HG02981 (cell line): ENCODE measurements around the gene SLC1A7.

ENCODE experiments used
- ATAC-seq: cut with Tn5 transposase; IDR thresholded peaks from one replicate; pipeline ENCODE4 v1.9.1; 2021; ENCODE audit warnings: mild to moderate bottlenecking, moderate library complexity; ENCODE audit not compliant: unreplicated experiment

SLC1A7 gene

DNA sequence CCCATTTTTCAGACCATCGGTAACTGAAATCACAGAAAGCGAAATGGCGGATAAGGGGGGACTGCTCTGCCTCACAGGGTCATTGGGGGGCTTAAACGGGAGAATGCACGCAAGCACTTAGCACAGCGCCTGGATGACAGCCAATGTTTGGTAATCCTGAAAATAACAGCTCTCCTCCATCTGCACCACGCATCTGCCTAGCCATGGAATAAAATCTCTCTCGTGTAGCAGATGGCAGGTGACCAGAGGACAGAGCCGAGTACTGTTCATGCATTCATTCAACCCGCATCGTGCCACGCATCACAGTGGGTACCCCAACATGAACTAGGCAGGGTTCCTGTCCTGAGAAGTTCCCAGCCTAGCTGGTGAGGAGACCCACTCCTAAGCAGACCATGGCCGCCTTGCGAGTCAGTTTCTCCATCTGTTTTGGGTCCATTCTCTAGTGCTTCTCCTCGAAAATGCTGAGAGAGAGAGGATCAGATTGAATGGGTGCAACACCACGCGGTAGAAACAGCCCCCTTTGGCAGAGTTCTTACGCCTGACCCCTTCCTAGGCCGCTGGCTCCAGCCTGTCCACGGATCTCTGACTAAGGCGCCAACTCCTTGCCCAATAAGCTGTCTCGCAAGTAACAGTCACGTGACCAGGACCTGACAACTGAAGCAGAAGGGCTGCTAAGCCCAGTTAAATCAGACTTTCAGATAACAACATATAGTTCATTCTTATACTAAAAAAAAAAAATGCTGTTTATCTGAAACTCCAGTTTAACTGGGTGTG is 7.3 kb downstream of the SLC1A7 start:
- ATAC-seq: no peak

DNA sequence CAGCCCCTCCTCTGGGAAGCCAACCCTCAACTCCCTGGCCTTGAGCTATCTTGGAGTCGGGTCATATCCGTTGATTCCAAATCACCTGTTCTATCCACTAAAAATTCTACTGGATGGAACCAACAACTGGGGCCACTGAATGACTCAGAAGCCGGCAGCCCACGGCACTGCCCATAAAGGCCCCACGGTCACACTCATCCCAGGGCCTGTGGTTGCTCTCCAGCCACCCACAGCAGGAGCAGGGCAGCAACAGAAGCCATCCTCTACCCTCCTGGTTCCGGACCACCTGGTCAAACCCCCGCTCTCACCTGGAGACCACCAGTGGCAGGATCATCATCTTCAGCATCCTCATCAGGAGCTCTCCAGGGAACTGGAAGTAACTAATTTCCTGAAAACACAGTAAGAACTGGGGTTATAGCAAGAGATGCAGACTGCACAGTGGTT is 8.4 kb downstream of the SLC1A7 start:
- ATAC-seq: no peak

DNA sequence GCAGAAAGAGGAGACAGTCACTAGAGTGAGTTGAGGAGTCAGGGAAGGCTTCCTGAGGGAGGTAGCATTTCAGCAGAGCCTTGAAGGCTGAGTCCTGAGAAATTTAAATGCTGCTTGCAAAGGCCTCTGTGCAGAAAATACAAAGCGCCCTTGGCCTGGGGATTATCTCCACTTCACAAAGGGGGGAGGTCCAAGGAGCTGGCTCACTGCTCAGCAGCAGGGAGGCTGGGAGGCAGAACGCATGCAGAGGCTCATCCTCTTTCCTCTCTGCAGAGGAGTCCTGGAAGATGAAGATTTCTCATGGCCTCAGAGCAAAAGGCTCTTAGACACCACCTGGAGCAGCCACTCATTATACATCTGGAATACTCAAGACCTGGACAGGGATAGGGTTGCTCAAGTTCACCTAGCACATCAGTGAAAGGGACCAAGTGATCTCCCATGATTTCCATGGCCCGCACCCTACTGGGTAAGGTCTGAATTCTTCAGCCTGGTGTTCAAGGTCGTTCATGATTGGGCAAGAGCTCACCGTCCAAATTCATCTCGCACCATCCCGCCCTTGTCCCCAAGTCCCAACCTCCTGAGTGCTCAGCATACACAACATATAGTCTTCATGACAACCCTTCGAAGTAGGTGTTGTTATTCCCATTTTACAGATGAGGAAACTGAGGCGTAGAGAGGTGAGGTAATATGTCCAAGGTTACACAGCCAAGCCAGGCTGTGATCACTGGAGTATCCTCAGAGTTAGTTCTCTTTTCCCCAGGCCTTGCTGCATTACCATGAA is 9.0 kb downstream of the SLC1A7 start:
- ATAC-seq: no peak

DNA sequence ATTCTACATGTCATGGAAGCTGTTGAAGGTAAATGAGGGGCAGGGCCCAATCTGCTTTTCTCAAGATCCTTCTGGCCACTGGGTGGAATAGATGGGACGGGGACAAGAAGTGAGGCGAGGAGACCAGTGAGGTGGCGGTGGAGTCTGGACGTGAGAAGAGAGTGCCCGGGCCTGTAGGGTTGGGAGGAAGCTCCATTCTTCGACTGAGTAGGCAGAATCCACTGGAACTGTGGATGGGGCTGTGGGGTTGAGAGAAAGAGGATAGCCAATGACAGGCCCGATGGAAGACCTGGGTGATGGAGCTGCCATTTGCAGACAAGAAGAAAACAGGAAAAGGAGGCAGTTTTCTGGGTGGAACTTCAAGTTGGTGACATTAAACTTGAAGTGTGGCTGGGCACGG is 10.3 kb downstream of the SLC1A7 start:
- no peak for ATAC-seq

DNA sequence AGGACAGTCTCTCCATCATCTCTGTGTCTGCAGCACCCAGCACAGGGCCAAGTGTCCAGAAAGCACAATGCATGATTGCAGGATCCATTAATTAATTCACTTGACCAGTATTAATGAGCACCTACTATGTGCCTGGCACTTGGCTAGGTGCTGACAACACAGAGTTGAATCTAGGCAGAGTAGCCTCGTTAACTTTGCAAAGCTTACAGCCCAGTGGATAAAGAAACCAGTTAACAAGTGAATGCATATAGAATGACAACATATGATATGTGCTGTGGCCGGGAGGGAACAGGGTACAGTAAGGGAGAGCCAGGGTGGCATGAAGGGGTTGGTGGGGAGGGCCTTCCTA is 10.9 kb downstream of the SLC1A7 start:
- ATAC-seq: no peak

DNA sequence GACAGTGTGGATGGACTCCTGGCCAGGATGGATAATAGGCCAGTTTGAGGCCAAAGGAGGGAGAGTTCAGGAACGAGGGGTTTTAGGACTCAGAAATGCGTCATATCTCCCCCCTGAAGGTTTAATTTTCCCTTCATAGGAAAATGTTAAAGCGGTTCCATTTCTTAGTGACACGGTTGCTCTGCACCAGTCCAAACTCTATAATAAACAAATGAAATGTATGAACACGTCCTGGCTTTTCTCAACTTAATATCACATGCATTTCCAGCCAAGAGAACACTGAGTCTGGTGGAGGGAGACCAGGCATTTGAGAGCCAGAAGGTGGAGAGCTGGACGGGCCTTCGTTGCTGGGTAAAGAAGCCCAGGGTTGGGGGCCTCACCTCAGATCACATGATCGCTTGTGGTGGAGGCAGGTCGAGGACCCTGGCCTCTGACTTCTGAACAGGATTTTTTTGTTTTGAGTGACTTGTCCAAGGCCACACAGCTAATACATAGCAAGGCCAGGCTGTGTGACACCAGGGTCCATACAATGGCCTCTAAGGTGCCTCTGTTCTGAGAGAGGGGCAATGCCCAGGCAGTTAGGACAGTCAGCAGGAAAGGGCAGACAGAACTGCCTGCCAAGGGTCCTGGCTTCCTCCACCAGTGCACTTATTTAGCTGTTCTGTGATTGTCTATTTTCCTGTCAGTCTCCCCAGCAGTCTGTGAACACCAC is 11.4 kb downstream of the SLC1A7 start:
- ATAC-seq: no peak

DNA sequence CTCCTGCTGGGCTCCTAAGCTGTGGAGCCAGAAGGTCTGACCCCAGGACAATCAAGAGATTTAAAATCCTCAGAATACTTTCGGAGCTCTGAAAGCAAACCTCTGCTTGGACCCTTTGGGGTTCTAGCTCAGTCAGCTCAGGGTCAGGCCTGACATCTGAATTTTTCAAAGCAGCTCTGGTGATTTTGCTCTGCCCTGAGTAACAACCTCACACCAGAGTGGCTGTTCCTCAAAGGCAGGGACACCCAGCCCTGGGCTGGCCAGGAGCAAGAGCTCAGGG is 11.9 kb downstream of the SLC1A7 start:
- ATAC-seq: no peak

DNA sequence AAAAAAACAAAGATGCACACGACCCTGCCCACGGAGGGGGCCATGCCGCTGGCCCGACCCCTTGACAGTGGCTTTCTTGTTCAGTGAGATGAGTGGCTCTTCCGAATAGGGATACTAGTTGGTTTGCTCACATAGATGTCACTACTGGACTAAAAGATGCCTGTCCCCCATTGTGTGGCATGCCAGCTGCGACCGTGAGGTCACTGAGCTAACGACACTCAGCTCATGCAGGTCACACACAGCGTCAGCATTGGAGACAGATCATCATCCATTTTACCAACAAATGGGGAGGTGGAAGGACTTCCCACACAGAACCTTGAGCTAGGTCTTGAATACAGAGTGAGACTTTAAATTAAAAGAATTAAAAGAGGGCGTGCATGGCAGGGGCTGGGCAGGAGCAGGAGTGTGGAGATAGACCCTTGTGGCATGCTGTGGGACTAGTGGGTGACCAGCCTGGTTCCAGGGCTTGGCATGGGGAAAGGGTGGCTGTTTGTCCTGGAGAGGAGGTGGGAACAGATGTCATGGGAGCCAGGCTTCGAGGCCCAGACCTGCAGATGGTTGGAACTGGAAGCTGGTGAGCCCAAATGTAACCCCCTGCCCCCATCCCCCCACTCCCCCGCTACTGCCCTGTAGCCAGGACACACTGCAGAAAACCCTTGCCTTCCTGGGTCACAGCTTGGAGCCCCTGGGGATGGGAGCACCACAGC is 12.4 kb downstream of the SLC1A7 start:
- ATAC-seq: no peak

DNA sequence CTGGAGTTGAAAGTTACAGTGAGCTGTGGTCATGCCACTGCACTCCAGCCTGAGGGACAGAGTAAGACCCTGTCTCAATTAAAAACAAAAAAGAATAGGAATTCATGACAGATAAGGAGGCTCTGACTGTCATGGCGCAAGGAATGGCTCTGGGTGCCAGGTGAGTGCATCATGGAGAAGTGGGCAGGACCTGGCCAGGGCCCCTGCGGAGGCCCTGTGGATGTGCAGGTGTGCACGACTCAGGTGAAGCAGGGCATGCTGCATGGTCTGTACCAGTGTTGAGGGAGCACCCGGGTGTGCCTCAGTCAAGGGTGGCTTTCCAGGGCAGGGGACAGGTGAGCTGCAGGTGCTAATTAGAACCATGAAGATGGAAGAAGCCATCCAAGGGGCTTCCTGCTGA is 14.0 kb downstream of the SLC1A7 start:
- ATAC-seq: no peak

DNA sequence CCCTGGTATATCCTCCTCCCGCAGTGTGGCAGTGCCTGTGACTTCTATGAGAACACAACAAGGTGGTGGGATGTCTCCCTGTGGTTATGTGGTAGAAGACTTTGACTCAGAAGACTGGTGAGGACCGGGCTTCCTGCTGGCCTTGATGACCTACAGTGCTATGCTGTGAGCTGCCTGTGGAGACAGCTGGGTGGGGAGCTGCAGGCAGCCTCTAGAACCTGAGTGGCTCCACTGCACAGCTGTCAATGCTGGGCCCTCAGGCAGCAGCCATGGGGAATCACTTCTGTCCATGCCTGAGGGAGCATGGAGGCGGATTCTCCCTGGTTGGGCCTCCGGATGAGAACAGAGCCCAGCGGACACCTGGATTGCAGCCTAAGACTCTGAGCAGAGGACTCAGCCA is 14.9 kb downstream of the SLC1A7 start:
- no peak for ATAC-seq

DNA sequence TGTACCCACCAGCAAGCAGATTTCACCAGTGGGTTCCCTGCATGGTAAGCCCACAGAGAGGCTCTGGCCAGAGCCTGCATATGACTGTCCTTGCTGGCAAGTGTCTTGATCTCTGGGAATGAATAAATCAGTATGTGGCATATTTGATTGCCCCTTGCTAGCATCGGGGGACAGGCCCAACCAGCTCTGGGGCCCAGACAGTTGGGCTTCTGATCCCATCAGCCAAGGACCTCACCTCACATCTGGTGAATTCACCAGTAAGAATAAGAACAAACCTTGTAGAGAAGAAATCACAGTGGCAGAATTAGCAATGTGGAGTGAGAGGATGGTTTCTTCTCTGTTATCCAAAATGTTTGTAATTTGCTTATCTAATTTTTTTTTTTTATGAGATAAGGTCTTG is 15.9 kb downstream of the SLC1A7 start:
- ATAC-seq: no peak

DNA sequence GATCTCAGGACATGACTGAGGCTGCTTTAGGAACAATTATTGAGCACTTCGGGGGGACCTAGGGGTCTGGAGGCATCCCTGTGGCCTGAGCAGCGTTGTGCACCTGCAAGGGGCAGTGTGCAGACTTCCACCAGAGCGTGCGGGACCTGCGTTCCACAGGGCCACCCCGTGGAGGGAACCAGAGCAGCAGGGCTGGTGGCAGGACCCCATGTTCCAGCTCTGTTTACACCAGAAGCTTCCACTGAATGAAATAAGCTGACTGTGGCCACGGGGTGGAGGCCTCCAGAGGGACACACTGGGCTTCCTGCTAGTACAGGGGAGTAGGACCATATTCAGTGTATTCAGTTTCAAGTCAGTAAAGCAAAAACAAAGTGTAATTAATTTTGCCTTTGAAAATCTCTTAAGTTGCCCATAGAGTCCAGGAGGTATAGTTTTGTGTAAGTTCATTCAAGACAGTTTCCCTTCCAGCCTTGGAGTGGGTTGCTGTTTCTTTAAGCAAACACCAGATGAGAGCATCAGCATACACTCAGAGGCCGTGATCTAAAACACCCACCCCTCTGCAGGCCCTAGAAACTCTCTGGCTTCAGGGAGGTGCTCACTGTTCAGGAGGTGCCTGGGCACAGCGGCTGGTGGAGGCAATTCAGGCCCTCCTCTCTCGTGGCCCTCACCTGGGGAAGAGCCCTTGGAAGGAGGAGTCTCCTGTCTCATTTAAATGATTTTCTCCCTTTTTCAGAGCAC is 16.6 kb downstream of the SLC1A7 start:
- no peak for ATAC-seq

DNA sequence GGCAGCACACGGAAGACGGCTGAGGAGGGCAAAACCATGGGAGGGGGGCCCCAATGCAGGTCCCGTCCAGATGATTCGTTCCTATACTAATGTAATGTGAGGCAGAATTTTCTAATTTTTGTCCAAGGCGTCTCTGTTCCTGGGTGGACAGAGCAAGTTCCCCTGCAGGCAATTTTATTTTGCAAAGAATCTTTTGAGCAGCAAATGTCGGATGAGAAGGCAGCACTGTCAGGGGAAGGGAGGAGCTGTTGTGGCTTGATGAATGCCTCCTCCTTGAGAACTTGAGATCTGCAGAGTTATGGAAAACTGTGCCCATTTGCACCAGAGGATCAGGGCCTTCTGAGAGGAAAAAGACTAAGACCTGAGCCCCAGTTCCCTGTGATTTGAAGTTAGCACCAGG is 17.3 kb downstream of the SLC1A7 start:
- ATAC-seq: no peak

DNA sequence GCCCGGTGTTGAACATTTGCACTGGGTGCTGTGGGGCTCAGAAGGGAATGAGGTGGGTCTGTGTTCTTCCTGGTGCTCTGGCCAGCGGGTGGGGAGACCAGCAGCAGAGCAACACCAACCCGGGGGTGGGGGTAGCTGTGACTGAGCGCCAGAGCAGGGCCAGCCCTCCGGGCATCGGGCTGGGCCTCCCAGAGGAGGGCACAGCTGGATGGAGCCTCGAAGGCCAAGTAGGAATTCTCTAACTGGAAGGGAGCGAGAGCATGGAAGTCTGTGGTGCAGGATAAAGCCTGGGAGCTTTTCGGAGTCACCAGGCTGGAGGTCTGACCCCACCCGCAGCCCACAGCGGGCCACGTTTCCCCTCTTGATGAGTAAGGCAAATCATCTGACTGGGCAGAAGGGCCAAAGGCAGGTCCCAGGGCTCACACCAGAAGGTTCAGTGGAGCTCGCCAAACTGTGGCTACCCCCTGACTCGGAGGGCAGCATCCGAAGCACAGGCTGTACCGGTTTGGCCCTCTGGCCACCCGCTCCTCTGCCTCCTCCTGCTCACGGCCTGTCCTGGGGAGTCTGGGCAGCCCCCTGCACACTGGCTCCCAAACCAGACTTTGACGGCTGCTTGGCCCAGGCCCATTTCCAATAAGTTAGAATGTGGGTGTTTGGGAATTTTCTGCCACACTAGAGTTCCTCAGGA is 18.8 kb downstream of the SLC1A7 start:
- ATAC-seq: no peak

DNA sequence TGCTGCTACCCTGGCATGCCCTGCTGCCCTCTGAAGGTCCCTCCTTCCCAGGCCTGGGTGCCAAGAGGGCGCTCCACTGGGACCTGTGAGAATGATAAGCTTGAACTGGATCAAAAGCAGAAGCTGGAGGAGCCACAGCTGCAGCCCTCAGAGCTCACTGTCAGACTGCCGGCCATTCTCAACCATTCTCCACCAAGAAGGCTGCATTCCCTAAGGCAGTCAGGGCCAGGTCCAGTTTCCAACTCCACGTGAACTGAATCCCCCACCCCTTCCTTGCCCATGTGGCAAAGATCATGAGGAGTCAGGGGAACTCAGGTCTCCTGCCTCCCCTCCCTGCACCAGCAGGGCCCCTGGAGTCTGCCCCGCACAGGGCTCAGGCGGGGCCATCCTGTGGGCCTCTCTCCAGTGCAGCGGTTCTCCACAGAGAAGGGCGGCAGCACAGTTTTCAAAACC is 19.5 kb downstream of the SLC1A7 start:
- ATAC-seq: no peak

DNA sequence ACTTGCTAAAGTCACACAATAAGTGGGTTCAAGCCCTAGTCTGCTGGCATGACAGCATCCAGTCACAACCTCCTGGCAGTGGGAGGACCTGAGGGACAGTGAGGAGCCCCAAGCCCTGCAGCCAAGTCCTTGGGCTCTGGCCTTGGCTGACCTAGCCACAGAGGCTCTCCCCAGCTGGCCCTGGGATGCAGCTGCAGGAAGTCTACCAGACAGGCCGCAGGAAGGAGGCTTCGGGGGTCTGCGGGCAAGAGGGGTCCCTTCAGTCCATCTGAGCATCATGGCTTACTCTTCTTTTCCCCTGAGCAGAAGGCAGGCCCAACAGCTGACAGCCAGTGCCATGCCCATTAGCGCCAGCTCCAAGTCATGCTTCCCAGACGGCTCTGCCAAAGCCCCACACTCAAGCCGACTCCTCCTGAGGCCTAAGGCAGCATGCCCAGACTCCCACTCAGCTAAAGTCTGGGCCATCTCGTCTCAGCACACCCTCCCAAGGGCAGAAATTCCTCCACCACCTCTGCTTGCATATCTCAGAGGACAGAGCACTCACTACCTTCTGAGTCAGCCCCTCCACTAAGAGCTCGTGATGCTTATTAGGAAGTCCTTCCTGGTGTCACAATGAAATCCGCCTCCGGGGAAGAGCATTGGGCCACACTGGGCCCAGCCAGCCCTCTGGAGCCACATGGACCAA is 20.1 kb downstream of the SLC1A7 start:
- ATAC-seq: no peak

DNA sequence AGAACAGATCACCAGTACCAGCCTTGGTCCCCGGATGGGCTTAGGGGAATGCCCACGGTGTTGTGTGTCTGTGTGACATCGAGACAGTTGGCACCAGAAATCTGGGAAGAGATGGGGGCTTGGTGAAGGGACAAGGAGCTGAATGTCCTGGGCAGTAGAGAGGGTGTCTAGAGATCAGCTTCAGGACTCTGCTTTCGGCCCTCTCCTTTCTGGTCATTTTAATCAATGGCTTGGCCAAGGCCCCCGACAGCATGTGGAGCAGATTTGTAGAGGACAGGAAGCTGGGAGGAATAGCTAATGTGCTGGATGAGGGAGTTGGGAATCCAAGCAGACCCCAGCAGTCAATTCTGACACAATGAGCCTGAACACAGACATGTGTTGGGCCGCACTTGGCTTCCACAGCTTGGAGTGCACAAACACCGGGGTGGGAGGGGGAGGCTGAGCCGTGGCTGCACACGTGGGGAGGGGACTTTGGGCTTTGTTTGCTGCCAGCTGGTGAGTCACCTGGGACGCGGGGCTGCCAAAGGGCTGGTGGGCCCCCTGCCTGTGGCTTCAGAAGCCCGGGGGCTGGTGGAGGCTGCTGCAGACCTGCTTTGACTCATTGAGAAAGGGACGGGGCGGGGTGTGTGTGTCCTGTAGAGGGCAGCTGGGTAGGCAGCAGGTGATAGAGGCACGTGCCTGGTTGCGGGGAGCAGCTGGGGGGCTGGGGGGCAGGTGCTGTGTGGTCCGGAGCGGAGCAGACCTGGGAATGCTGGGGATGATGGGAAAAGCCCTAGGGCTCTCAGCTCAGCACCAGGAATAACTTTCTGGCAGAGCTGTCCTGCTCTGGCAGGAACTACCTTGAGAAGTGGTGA is 20.9 kb downstream of the SLC1A7 start:
- ATAC-seq: no peak

DNA sequence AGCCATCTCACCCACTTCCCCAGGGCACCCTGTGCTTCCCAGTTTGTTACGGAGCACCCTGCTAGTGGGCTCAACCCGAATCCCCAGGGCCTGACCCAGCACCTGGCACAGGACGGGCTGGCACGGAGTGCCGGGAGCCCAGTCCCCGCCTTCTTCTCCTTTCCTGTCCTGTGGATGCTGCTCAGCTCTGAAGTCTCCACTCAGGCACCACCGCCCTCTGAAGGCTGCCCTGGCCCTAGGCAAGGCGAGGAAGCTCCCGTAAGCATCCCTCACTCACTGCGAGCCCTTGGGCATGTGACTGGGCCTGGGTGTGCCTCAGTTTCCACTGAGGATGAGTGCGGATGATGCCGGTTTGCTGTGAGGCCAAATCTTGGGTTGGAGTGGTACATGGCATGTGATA is 21.8 kb downstream of the SLC1A7 start:
- no peak for ATAC-seq

DNA sequence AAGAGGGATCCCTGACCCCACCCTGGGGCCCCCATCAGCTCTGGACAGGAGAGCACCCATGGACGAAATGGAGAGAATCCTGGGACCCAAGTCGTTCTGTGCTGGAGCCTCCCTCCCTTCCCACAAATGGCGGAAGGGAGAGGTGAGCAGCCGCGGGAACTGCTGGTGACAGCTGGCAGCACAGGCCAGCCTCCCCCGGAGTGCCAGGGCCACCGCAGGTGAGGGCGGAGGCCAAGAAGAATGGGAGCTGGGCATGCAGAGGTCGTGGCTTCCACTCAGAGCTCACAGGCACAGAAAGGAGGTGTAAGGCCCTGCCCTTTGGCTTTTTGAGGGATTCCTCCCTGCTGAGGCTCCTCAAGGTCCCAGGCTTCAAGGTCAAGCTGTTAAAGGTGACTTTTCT is 24.6 kb downstream of the SLC1A7 start:
- ATAC-seq: no peak
